PFSK-1 (cell line): ENCODE data around the gene ZNF675. TPM values are rescaled to one million over a fixed set of nuclear protein-coding genes. Genes with fewer than 3 reads are reported as not detected.

Experiments
- FOXP2 ChIP-seq: optimal IDR thresholded peaks from 2 replicates; pipeline ENCODE3; 2011; ENCODE audit warnings: borderline replicate concordance, control low read depth, inconsistent platforms; ENCODE audit not compliant: insufficient read depth; ENCODE audit errors: extremely low read length, extremely low read depth
- POLR2AphosphoS5 ChIP-seq: IDR thresholded peaks from 2 replicates; pipeline ENCODE4 v1.6.1; 2012; ENCODE audit warnings: low read depth, mild to moderate bottlenecking, control low read depth, low read length, moderate library complexity
- REST ChIP-seq, 2 experiments: IDR thresholded peaks; 2 replicates each; pipeline versions ENCODE4 v1.6.1 to v1.8.0; 2011 to 2012; ENCODE audit warnings: low read depth in 2 of 2, low read length in 2 of 2, control low read depth in 1 of 2, inconsistent platforms in 1 of 2, mild to moderate bottlenecking in 1 of 2, moderate library complexity in 1 of 2; ENCODE audit not compliant: insufficient read depth in 1 of 2
- SIN3A ChIP-seq: IDR thresholded peaks from 2 replicates; pipeline ENCODE4 v1.6.1; 2012; ENCODE audit warnings: mild to moderate bottlenecking, low read length, moderate library complexity, borderline replicate concordance; ENCODE audit not compliant: insufficient read depth
- TAF1 ChIP-seq: IDR thresholded peaks from 2 replicates; pipeline ENCODE4 v1.6.1; 2012; ENCODE audit warnings: low read length, control low read depth, borderline replicate concordance; ENCODE audit not compliant: insufficient read depth
- polyA plus RNA-seq: library from polyadenylated mRNA; unstranded; fragments of >200 nt; gene quantifications from one replicate; pipeline ENCODE4 v1.2.1, GENCODE V29; 2012; ENCODE audit warnings: low read depth, missing spikeins; ENCODE audit not compliant: insufficient read length

Gene ZNF675
- polyA plus RNA-seq = 0.69 TPM

GRCh38 chr19:23686621-23687423 lies at the start of gene ZNF675:
Gene ZNF675 (minus strand): TSS chr19:23687212. CDS start chr19:23687033, 179 bp downstream.
- TF ChIP-seq TAF1 = peak; percentile 63; the same call in 1 of the 2 replicates
- TF ChIP-seq POLR2AphosphoS5 = peak; percentile 70
- TF ChIP-seq FOXP2 = no peak
- 0 out of 4 replicates have a peak, but pooled peaks of 1 of the 2 experiments have one; percentile 19 for TF ChIP-seq REST (IDR thresholded peaks at IDR 0.05; ENCODE audit: insufficient read depth in 1 of 2, low read depth in 2 of 2, low read length in 2 of 2)
- no peak for TF ChIP-seq SIN3A

- no peak for TF ChIP-seq TAF1
- no peak for TF ChIP-seq FOXP2
- TF ChIP-seq POLR2AphosphoS5 = no peak
- no peak for TF ChIP-seq SIN3A
- no peak for TF ChIP-seq REST (IDR thresholded peaks at IDR 0.05; ENCODE audit: insufficient read depth in 1 of 2, low read depth in 2 of 2, low read length in 2 of 2)
These were observed 31.8 kb upstream of the ZNF675 start for GRCh38 chr19:23718802-23719201.

GRCh38 chr19:23716792-23717191 lies 29.8 kb upstream of the ZNF675 start:
- TF ChIP-seq FOXP2 = no peak
- TF ChIP-seq REST (IDR thresholded peaks at IDR 0.05; ENCODE audit: insufficient read depth in 1 of 2, low read depth in 2 of 2, low read length in 2 of 2) = no peak

GRCh38 chr19:23709347-23709746 lies 22.3 kb upstream of the ZNF675 start:
- TF ChIP-seq SIN3A = no peak
- no peak for TF ChIP-seq FOXP2
- no peak for TF ChIP-seq POLR2AphosphoS5
- TF ChIP-seq REST (IDR thresholded peaks at IDR 0.05; ENCODE audit: insufficient read depth in 1 of 2, low read depth in 2 of 2, low read length in 2 of 2) = no peak
- no peak for TF ChIP-seq TAF1
